ENCODE data around the gene FRMD4A.

FRMD4A gene

GRCh38 chr10:13729586-13730305 is 601.0 kb downstream of the FRMD4A start:
- H3K4me3 ChIP-seq (replicated peaks; ENCODE audit: insufficient read depth, low read length), result no peak overlapping the region
- no peak for DNase-seq (ENCODE audit: low read depth in 1 of 2, low spot score in 1 of 2)
- no peaks in the 10 kb centered on the region for H3K27me3 ChIP-seq (ENCODE audit: insufficient read depth, poor library complexity, severe bottlenecking)
- no peak for TF ChIP-seq REST (IDR thresholded peaks at IDR 0.05; ENCODE audit: insufficient replicate concordance, low read depth)
- TF ChIP-seq SPI1 (IDR thresholded peaks at IDR 0.05; ENCODE audit: borderline replicate concordance, low read depth), result no peak
- no peak for TF ChIP-seq CTCF (IDR thresholded peaks at IDR 0.05; ENCODE audit: insufficient read depth, low read length)
- no peak for TF ChIP-seq POLR2AphosphoS5 (IDR thresholded peaks at IDR 0.05; ENCODE audit: low read depth)
- TF ChIP-seq GABPA (IDR thresholded peaks at IDR 0.05; ENCODE audit: low read depth), result no peak
- H3K27ac ChIP-seq (replicated peaks), result no peak overlapping the region

- H3K27ac ChIP-seq (replicated peaks), result no peak overlapping the region
- TF ChIP-seq SPI1 (IDR thresholded peaks at IDR 0.05; ENCODE audit: borderline replicate concordance, low read depth), result no peak
- no peak for TF ChIP-seq CTCF (IDR thresholded peaks at IDR 0.05; ENCODE audit: insufficient read depth, low read length)
- TF ChIP-seq REST (IDR thresholded peaks at IDR 0.05; ENCODE audit: insufficient replicate concordance, low read depth), result no peak
- no peak for TF ChIP-seq POLR2AphosphoS5 (IDR thresholded peaks at IDR 0.05; ENCODE audit: low read depth)
- no peak for TF ChIP-seq GABPA (IDR thresholded peaks at IDR 0.05; ENCODE audit: low read depth)
- no peaks in the 10 kb centered on the region for H3K27me3 ChIP-seq (ENCODE audit: insufficient read depth, poor library complexity, severe bottlenecking)
- no peak overlapping the region for H3K4me3 ChIP-seq (replicated peaks; ENCODE audit: insufficient read depth, low read length)
- DNase-seq (ENCODE audit: low read depth in 1 of 2, low spot score in 1 of 2), result no peak
Observed at GRCh38 chr10:13728898-13729535, 601.7 kb downstream of the FRMD4A start.

- TF ChIP-seq REST (IDR thresholded peaks at IDR 0.05; ENCODE audit: insufficient replicate concordance, low read depth) (no peak), GABPA (IDR thresholded peaks at IDR 0.05; ENCODE audit: low read depth) (no peak), CTCF (IDR thresholded peaks at IDR 0.05; ENCODE audit: insufficient read depth, low read length) (no peak), POLR2AphosphoS5 (IDR thresholded peaks at IDR 0.05; ENCODE audit: low read depth) (no peak), SPI1 (IDR thresholded peaks at IDR 0.05; ENCODE audit: borderline replicate concordance, low read depth) (no peak)
- no peak overlapping the region for H3K27ac ChIP-seq (replicated peaks)
- H3K4me3 ChIP-seq (replicated peaks; ENCODE audit: insufficient read depth, low read length), result no peak overlapping the region
- DNase-seq (ENCODE audit: low read depth in 1 of 2, low spot score in 1 of 2), result no peak
- no peaks in the 10 kb centered on the region for H3K27me3 ChIP-seq (ENCODE audit: insufficient read depth, poor library complexity, severe bottlenecking)
Observed at GRCh38 chr10:13725594-13725993, 605.1 kb downstream of the FRMD4A start.

All from HL-60 (cell line).